H1 (cell line): ENCODE results near the gene SYTL2. TPM values are rescaled to one million over a fixed set of nuclear protein-coding genes. Genes with fewer than 3 reads are reported as not detected.

Experiments used
- CTCF ChIA-PET: fragments of 300-600 bp; sonication (Branson Sonifier 250); formaldehyde crosslinking; loops from one replicate; lab custom pipeline; 2021; ENCODE audit not compliant: partially characterized antibody; lab: Charles Lee
- POLR2A ChIA-PET: fragments of 300-600 bp; sonication (Branson Sonifier 250); formaldehyde crosslinking; loops from one replicate; lab custom pipeline; 2021; ENCODE audit warnings: inconsistent platforms; ENCODE audit not compliant: partially characterized antibody; lab: Charles Lee
- DNase-seq, 2 experiments: peaks; one replicate each; pipeline versions ENCODE4 v3.0.0 to v3.0.0-alpha.2; 2010 to 2022; ENCODE audit warnings: low spot score in 2 of 2, low read depth in 1 of 2, mixed read lengths in 1 of 2
- FAIRE-seq: peaks from 2 replicates; lab custom pipeline; 2011; peaks lifted over from hg19 to GRCh38; lab: Jason Lieb, UNC
- H2AFZ ChIP-seq: 2 replicates; pipeline ENCODE4 v1.8.1; 2012; ENCODE audit warnings: low read length, inconsistent platforms
- H2AK5ac ChIP-seq: 2 replicates; pipeline ENCODE4 v1.6.1; 2013; ENCODE audit warnings: low read depth, low read length
- H2BK120ac ChIP-seq: replicated peaks from 2 replicates; pipeline ENCODE3; 2013; ENCODE audit warnings: low read depth, low read length, inconsistent platforms
- H2BK12ac ChIP-seq: 2 replicates; pipeline ENCODE4 v1.6.1; 2013; ENCODE audit warnings: low read depth, low read length
- H2BK15ac ChIP-seq: 2 replicates; pipeline ENCODE4 v1.6.1; 2013; ENCODE audit warnings: low read length
- H2BK20ac ChIP-seq: 2 replicates; pipeline ENCODE4 v1.6.1; 2013; ENCODE audit warnings: low read length
- H2BK5ac ChIP-seq: 2 replicates; pipeline ENCODE4 v1.6.1; 2013; ENCODE audit warnings: low read depth, low read length
- H3K14ac ChIP-seq: 2 replicates; pipeline ENCODE4 v1.6.1; 2013; ENCODE audit warnings: inconsistent platforms; ENCODE audit not compliant: insufficient read length
- H3K18ac ChIP-seq: 2 replicates; pipeline ENCODE4 v1.6.1; 2013; ENCODE audit warnings: low read length; ENCODE audit errors: extremely low read depth
- H3K23ac ChIP-seq: 2 replicates; pipeline ENCODE4 v1.6.1; 2013; ENCODE audit warnings: inconsistent platforms; ENCODE audit not compliant: insufficient read length
- H3K23me2 ChIP-seq: 2 replicates; pipeline ENCODE4 v1.6.1; 2013; ENCODE audit warnings: low read depth, low read length
- H3K27ac ChIP-seq: 2 replicates; pipeline ENCODE4 v1.6.1; 2011; ENCODE audit warnings: low read depth, low read length, inconsistent platforms
- H3K27me3 ChIP-seq, 4 experiments: replicated peaks in 1 of 4; 1 replicate in 1 of 4; 2 replicates in 3 of 4; pipeline versions ENCODE4 v1.6.1 to v1.8.1; 2011 to 2013; ENCODE audit warnings: low read length in 3 of 4, mild to moderate bottlenecking in 3 of 4, inconsistent platforms in 2 of 4, mixed read lengths in 2 of 4, moderate library complexity in 1 of 4; ENCODE audit not compliant: control insufficient read depth in 3 of 4, insufficient read depth in 3 of 4; ENCODE audit errors: extremely low read depth in 1 of 4
- H3K36me3 ChIP-seq, 4 experiments: 2 replicates each; pipeline versions ENCODE4 v1.6.1 to v1.8.1; 2011 to 2013; ENCODE audit warnings: mild to moderate bottlenecking in 4 of 4, low read length in 3 of 4, moderate library complexity in 2 of 4, control low read depth in 1 of 4, inconsistent platforms in 1 of 4; ENCODE audit not compliant: insufficient read depth in 4 of 4, control insufficient read depth in 2 of 4
- H3K4ac ChIP-seq: replicated peaks from 2 replicates; pipeline ENCODE3; 2013; ENCODE audit warnings: low read length, low read depth, mixed read lengths, inconsistent platforms; ENCODE audit not compliant: insufficient read length
- H3K4me1 ChIP-seq, 4 experiments: replicated peaks in 1 of 4; 1 replicate in 1 of 4; 2 replicates in 3 of 4; pipeline versions ENCODE4 v1.6.1 to v1.8.1; 2011 to 2013; ENCODE audit warnings: low read length in 3 of 4, inconsistent platforms in 2 of 4, mixed read lengths in 1 of 4; ENCODE audit not compliant: insufficient read depth in 4 of 4, control insufficient read depth in 3 of 4
- H3K4me2 ChIP-seq, 2 experiments: 2 replicates each; pipeline versions ENCODE4 v1.6.1 to v1.8.1; 2011 to 2013; ENCODE audit warnings: low read depth in 2 of 2, low read length in 2 of 2, control low read depth in 1 of 2, inconsistent platforms in 1 of 2, mild to moderate bottlenecking in 1 of 2; ENCODE audit not compliant: insufficient read depth in 1 of 2
- H3K4me3 ChIP-seq, 4 experiments: fragments of 200-600, 300-600 bp in 1 of 4; sonication (generic), shearing (Covaris generic), sonication (Bioruptor Twin) in 1 of 4; 2 replicates each; pipeline versions ENCODE4 v1.5.1 to v1.8.1; 2011 to 2016; ENCODE audit warnings: low read length in 4 of 4, low read depth in 3 of 4, control low read depth in 2 of 4, inconsistent platforms in 2 of 4, mild to moderate bottlenecking in 2 of 4, mixed read lengths in 1 of 4, moderate library complexity in 1 of 4; ENCODE audit not compliant: insufficient read depth in 2 of 4; ENCODE audit errors: extremely low read depth in 1 of 4
- H3K56ac ChIP-seq: replicated peaks from 2 replicates; pipeline ENCODE3; 2013; ENCODE audit warnings: low read depth, mild to moderate bottlenecking, mixed read lengths, low read length, inconsistent platforms; ENCODE audit not compliant: insufficient read length
- H3K79me1 ChIP-seq: 2 replicates; pipeline ENCODE4 v1.6.1; 2013; ENCODE audit warnings: low read depth, low read length, control low read depth
- H3K79me2 ChIP-seq, 2 experiments: 2 replicates each; pipeline versions ENCODE4 v1.6.1 to v1.8.1; 2012 to 2013; ENCODE audit warnings: low read length in 2 of 2, mild to moderate bottlenecking in 2 of 2, inconsistent platforms in 1 of 2; ENCODE audit not compliant: insufficient read depth in 2 of 2, control insufficient read depth in 1 of 2
- H3K9ac ChIP-seq, 4 experiments: replicated peaks in 1 of 4; 1 replicate in 1 of 4; 2 replicates in 3 of 4; pipeline versions ENCODE4 v1.6.1 to v1.8.1; 2011 to 2013; ENCODE audit warnings: low read depth in 3 of 4, low read length in 3 of 4, control low read depth in 2 of 4, mild to moderate bottlenecking in 2 of 4, moderate library complexity in 2 of 4, inconsistent platforms in 1 of 4; ENCODE audit errors: extremely low read depth in 1 of 4
- H3K9me3 ChIP-seq, 2 experiments: 2 replicates each; pipeline versions ENCODE4 v1.6.1 to v1.8.1; 2012 to 2013; ENCODE audit warnings: mild to moderate bottlenecking in 2 of 2, moderate library complexity in 2 of 2, control low read depth in 1 of 2, inconsistent platforms in 1 of 2, low read depth in 1 of 2, low read length in 1 of 2, mixed read lengths in 1 of 2; ENCODE audit not compliant: insufficient read depth in 2 of 2
- H4K20me1 ChIP-seq, 2 experiments: replicated peaks in 1 of 2; 2 replicates each; pipeline versions ENCODE3 to v1.8.1; 2011 to 2013; ENCODE audit warnings: inconsistent platforms in 2 of 2, low read length in 2 of 2, mild to moderate bottlenecking in 1 of 2; ENCODE audit not compliant: insufficient read depth in 2 of 2, control insufficient read depth in 1 of 2
- H4K5ac ChIP-seq: 2 replicates; pipeline ENCODE4 v1.6.1; 2013; ENCODE audit warnings: low read length, low read depth, mixed read lengths, inconsistent platforms; ENCODE audit not compliant: insufficient read length
- H4K8ac ChIP-seq: 2 replicates; pipeline ENCODE4 v1.8.0; 2013; ENCODE audit warnings: mild to moderate bottlenecking, moderate library complexity, low read length, inconsistent platforms; ENCODE audit not compliant: insufficient read depth; ENCODE audit errors: extremely low read depth
- H4K91ac ChIP-seq: replicated peaks from 2 replicates; pipeline ENCODE3; 2013; ENCODE audit warnings: low read length, mixed read lengths, inconsistent platforms; ENCODE audit not compliant: insufficient read length
- CBX5 ChIP-seq: fragments of 300-800, 300-1000 bp; sonication (generic); IDR thresholded peaks from 2 replicates; pipeline ENCODE4 v1.7.1; 2016; ENCODE audit warnings: antibody characterized with exemption, low read length, low read depth
- CEBPB ChIP-seq: IDR thresholded peaks from 2 replicates; pipeline ENCODE4 v1.6.1; 2012; ENCODE audit warnings: low read depth, low read length
- CHD2 ChIP-seq: IDR thresholded peaks from 2 replicates; pipeline ENCODE4 v1.6.1; 2012; ENCODE audit warnings: low read length, improper control_type of control experiment
- CTBP2 ChIP-seq: IDR thresholded peaks from 2 replicates; pipeline ENCODE4 v1.7.0; 2011; ENCODE audit warnings: borderline replicate concordance, mild to moderate bottlenecking, moderate library complexity, mixed read lengths, low read length; ENCODE audit not compliant: insufficient read depth, insufficient read length
- EP300 ChIP-seq, 2 experiments: IDR thresholded peaks; 1 replicate in 1 of 2; 2 replicates in 1 of 2; pipeline ENCODE4 v1.6.1; 2011 to 2012; ENCODE audit warnings: low read depth in 2 of 2, low read length in 2 of 2, mild to moderate bottlenecking in 2 of 2, borderline replicate concordance in 1 of 2, inconsistent platforms in 1 of 2, moderate library complexity in 1 of 2
- EZH2 ChIP-seq: fragments of 200-600 bp; sonication (generic); IDR thresholded peaks from 2 replicates; pipeline ENCODE4 v1.7.1; 2012; ENCODE audit warnings: low read depth, mild to moderate bottlenecking, moderate library complexity, low read length, inconsistent platforms; ENCODE audit not compliant: severe bottlenecking
- HDAC6 ChIP-seq: IDR thresholded peaks from one replicate; pipeline ENCODE4 v1.7.1; 2012; ENCODE audit warnings: low read depth, mild to moderate bottlenecking, inconsistent platforms, low read length, moderate library complexity
- KDM1A ChIP-seq: fragments of 200-600, 300-600 bp; sonication (generic); IDR thresholded peaks from 2 replicates; pipeline ENCODE4 v1.7.1; 2016; ENCODE audit warnings: mild to moderate bottlenecking, low read length, borderline replicate concordance
- KDM4A ChIP-seq: IDR thresholded peaks from one replicate; pipeline ENCODE4 v1.7.1; 2012; ENCODE audit warnings: low read depth, mild to moderate bottlenecking, moderate library complexity, low read length, inconsistent platforms; ENCODE audit not compliant: severe bottlenecking
- KDM5A ChIP-seq: fragments of 200-600 bp; IDR thresholded peaks from 2 replicates; pipeline ENCODE4 v1.7.1; 2012; ENCODE audit warnings: mild to moderate bottlenecking, low read length, inconsistent platforms, mixed read lengths
- MAX ChIP-seq: IDR thresholded peaks from 2 replicates; pipeline ENCODE4 v1.6.1; 2012; ENCODE audit warnings: inconsistent platforms
- RXRA ChIP-seq: IDR thresholded peaks from 2 replicates; pipeline ENCODE4 v1.6.1; 2011; ENCODE audit warnings: low read depth, mild to moderate bottlenecking, low read length, moderate library complexity; ENCODE audit not compliant: insufficient read depth
- SAP30 ChIP-seq: fragments of 300-600 bp; sonication (generic); IDR thresholded peaks from 2 replicates; pipeline ENCODE4 v1.7.1; 2012; ENCODE audit warnings: low read length, moderate library complexity, mild to moderate bottlenecking, inconsistent platforms; ENCODE audit not compliant: insufficient read depth, insufficient replicate concordance
- SP1 ChIP-seq: IDR thresholded peaks from 2 replicates; pipeline ENCODE4 v1.6.1; 2011; ENCODE audit warnings: low read depth, low read length
- SP4 ChIP-seq: IDR thresholded peaks from 2 replicates; pipeline ENCODE4 v1.6.1; 2012; ENCODE audit warnings: low read length, inconsistent platforms
- WGBS, 2 experiments: shearing (Covaris generic) in 1 of 2; methylation state at CpG; one replicate each; pipeline versions ENCODE4 v1.1.6 to v1.1.7; 2013 to 2015; ENCODE audit warnings: low lambda C conversion rate in 2 of 2, mixed read lengths in 2 of 2, inconsistent platforms in 1 of 2, low coverage in 1 of 2, missing lambda C conversion rate in 1 of 2; ENCODE audit not compliant: insufficient replicate concordance in 2 of 2, insufficient coverage in 1 of 2, insufficient read length in 1 of 2; ENCODE audit errors: extremely low coverage in 1 of 2, missing lambda C conversion rate in 1 of 2; 5-methylcytosine and 5-hydroxymethylcytosine counted together
- polyA plus RNA-seq, 7 experiments: library from polyadenylated mRNA; depleted of rRNA in 3 of 7; stranded (reverse) in 5 of 7; unstranded in 2 of 7; fragments of >200 nt in 5 of 7; fragments of 200-250 nt in 2 of 7; gene quantifications; 1 replicate in 5 of 7; 2 replicates in 1 of 7; 4 replicates in 1 of 7; pipeline versions ENCODE4 v1.2.1 to v1.2.3, GENCODE V29; 2011 to 2013; ENCODE audit warnings: missing spikeins in 2 of 7, mixed read lengths in 2 of 7
- total RNA-seq: library from RNA; stranded (reverse); fragmentation: NEBNext Ultra II Directional; extraction: Animal tissue kit (Norgen Biotek cat#: 25700); gene quantifications from 2 replicates; pipeline ENCODE4 v1.2.1, GENCODE V29; 2021

The SYTL2 gene
- total and polyA plus RNA-seq, 2 of the 8 experiments (the other 6 are each of a cell fraction or from before 2014, with no cell fraction given) = 1.3 to 9.1 TPM

DNA sequence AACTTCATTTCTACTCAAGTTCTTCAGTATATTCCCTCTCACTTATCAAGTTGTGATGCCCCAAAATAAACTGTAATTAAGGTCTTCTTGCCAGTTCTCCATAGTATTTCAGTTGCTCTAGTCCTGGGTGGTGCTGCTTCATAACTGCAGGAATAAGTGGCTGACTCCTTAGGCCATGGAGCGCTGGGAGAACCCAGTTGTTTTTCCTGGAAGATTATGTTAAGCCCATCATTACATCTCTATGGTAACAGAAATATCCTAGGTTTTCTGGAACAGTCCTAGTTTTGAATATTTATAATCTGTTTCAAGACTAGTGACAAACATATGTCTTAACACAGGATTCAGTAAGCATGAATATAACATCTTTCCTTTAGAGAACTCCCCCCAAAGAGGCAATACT lies 7.6 kb downstream of the SYTL2 start:
- Histone ChIP-seq H2AFZ (no peak overlapping the region), H3K79me1 (no peaks in the 10 kb centered on the region), H3K14ac (no peak overlapping the region), H3K23ac (no peak overlapping the region), H3K4me2 (no peak overlapping the region), H4K20me1 (no peaks in the 10 kb centered on the region), H3K18ac (no peak overlapping the region), H3K4ac (no peak overlapping the region), H2BK5ac (no peak overlapping the region), H4K5ac (no peak overlapping the region), H2BK15ac (no peak overlapping the region), H4K91ac (no peak overlapping the region), H2BK12ac (no peak overlapping the region), H4K8ac (no peak overlapping the region), H3K4me3 (no peak overlapping the region), H3K36me3 (no peaks in the 10 kb centered on the region), H3K23me2 (no peaks in the 10 kb centered on the region), H3K79me2 (no peaks in the 10 kb centered on the region), H2BK20ac (no peak overlapping the region), H3K9ac (peak overlapping the region in 1 of 4 experiments; percentile 1; a peak in 1 of 7 replicates), H2AK5ac (no peak overlapping the region), H3K4me1 (peaks cover 0 to 2% (median 0%) of the 10 kb centered on the region in 4 experiments; a peak in 1 of 7 replicates), H3K56ac (no peak overlapping the region), H3K9me3 (no peaks in the 10 kb centered on the region), H3K27ac (no peak overlapping the region), H3K27me3 (no peaks in the 10 kb centered on the region), H2BK120ac (no peak overlapping the region)
- 95% methylated on average over 1 of the region's 1 CpG; no CpG with 5 or more reads in 1 of the 2 experiments for WGBS, 2 experiments
- FAIRE-seq (no peak), DNase-seq (no peak)
- POLR2A ChIA-PET = no interaction called here
- CTCF ChIA-PET = no interaction called here
- no peak for TF ChIP-seq SP4
- TF ChIP-seq EP300 (IDR thresholded peaks at IDR 0.05; ENCODE audit: borderline replicate concordance in 1 of 2, low read depth in 2 of 2, low read length in 2 of 2) = no peak
- no peak for TF ChIP-seq CTBP2
- no peak for TF ChIP-seq KDM1A
- no peak for TF ChIP-seq RXRA
- TF ChIP-seq EZH2 = no peak
- TF ChIP-seq MAX = no peak
- no peak for TF ChIP-seq CBX5
- no peak for TF ChIP-seq SAP30
- TF ChIP-seq CHD2 = no peak
- no peak for TF ChIP-seq HDAC6
- TF ChIP-seq SP1 = no peak
- TF ChIP-seq CEBPB = no peak
- TF ChIP-seq KDM5A = no peak
- TF ChIP-seq KDM4A = no peak
